Activated CD8-positive, alpha-beta T cell treated with anti-CD3 and anti-CD28 coated beads for 36 hours (primary cell): Measurements from ENCODE around the gene USP22. TPM values are rescaled to one million over a fixed set of nuclear protein-coding genes. Genes with fewer than 3 reads are reported as not detected.
A peak's percentile ranks its signal among the peaks of the same experiment; 100 is the strongest.

Experiments
- ATAC-seq: fragments of 200-7000 bp; cut with Tn5 transposase; one replicate; pipeline ENCODE4 v1.10.0; 2021; ENCODE audit warnings: mild to moderate bottlenecking, moderate library complexity
- CTCF ChIA-PET: fragments of 350-600 bp; sonication (Branson Sonifier 250); formaldehyde crosslinking; loops from one replicate; lab custom pipeline; 2021; ENCODE audit warnings: antibody characterized with exemption; lab: Charles Lee
- POLR2A ChIA-PET: fragments of 350-600 bp; sonication (Branson Sonifier 250); formaldehyde crosslinking; loops from one replicate; lab custom pipeline; 2021; ENCODE audit warnings: antibody characterized with exemption; lab: Charles Lee
- DNase-seq: peaks from one replicate; pipeline ENCODE4 v3.0.0-alpha.2; 2020
- H3K27ac Mint-ChIP-seq: one replicate; pipeline ENCODE4 v1.8.0; 2021; ENCODE audit warnings: mild to moderate bottlenecking, mixed read lengths
- H3K27me3 Mint-ChIP-seq: one replicate; pipeline ENCODE4 v1.8.0; 2021; ENCODE audit warnings: mixed read lengths
- H3K36me3 Mint-ChIP-seq: one replicate; pipeline ENCODE4 v1.8.0; 2021; ENCODE audit warnings: low read depth, mixed read lengths
- H3K4me1 Mint-ChIP-seq: one replicate; pipeline ENCODE4 v1.8.0; 2021; ENCODE audit warnings: low read depth, mixed read lengths
- H3K4me3 Mint-ChIP-seq: one replicate; pipeline ENCODE4 v1.8.0; 2021; ENCODE audit warnings: mild to moderate bottlenecking, moderate library complexity, mixed read lengths
- H3K9me3 Mint-ChIP-seq: one replicate; pipeline ENCODE4 v1.8.0; 2021; ENCODE audit warnings: mixed read lengths
- CTCF ChIP-seq: fragments of 200-600 bp; IDR thresholded peaks from one replicate; pipeline ENCODE4 v1.8.0; 2022; ENCODE audit warnings: antibody characterized with exemption, mild to moderate bottlenecking
- intact Hi-C: fragments of 100-400 bp; cut with micrococcal nuclease; formaldehyde crosslinking; loops from one replicate; pipeline ENCODE4 v1.10.0; 2022
- total RNA-seq, 2 experiments: library from RNA; stranded (reverse); gene quantifications; one replicate each; pipeline ENCODE4 v1.2.3, GENCODE V29; 2021

Gene USP22
- total RNA-seq, 2 experiments from 2014 or later, result 149 to 153 TPM

GRCh38 chr17:21035406-21035805 is 7.4 kb downstream of the USP22 start:
- DNase-seq, result no peak
- intact Hi-C loops, result no loop called here
- no peaks in the 10 kb centered on the region for H3K9me3 Mint-ChIP-seq
- POLR2A ChIA-PET, result interaction anchor here (0.6 to 3.2 kb wide), 3 partner anchors 8 to 250 kb away, joined by 3 to 27 read pairs (median 3); partner anchors contain the start of gene USP22
- H3K27me3 Mint-ChIP-seq, result no peaks in the 10 kb centered on the region
- ATAC-seq, result no peak
- H3K36me3 Mint-ChIP-seq, result peaks cover 53% of the 10 kb centered on the region
- peak overlapping the region; percentile 55 for H3K4me3 Mint-ChIP-seq
- TF ChIP-seq CTCF, result no peak
- peaks cover 77% of the 10 kb centered on the region for H3K4me1 Mint-ChIP-seq
- H3K27ac Mint-ChIP-seq, result peak overlapping the region; percentile 93
- CTCF ChIA-PET, result interaction anchor here (0.9 to 1.9 kb wide), 3 partner anchors 8 to 64 kb away, joined by 4 to 18 read pairs (median 6); partner anchors contain the start of gene USP22

- Mint-ChIP-seq H3K9me3 (no peaks in the 10 kb centered on the region), H3K27ac (peak overlapping the region; percentile 93), H3K27me3 (no peaks in the 10 kb centered on the region), H3K36me3 (peaks cover 49% of the 10 kb centered on the region), H3K4me1 (peaks cover 78% of the 10 kb centered on the region), H3K4me3 (peak overlapping the region; percentile 55)
- ChIA-PET CTCF (interaction anchor here (0.9 to 1.8 kb wide), 2 partner anchors 9 to 65 kb away, joined by 4 to 18 read pairs; partner anchors contain the start of gene USP22), POLR2A (interaction anchor here (0.8 to 3.2 kb wide), 4 partner anchors 9 to 185 kb away, joined by 3 to 27 read pairs (median 3); partner anchors contain the start of gene USP22)
- ATAC-seq, result peak; percentile 64
- no peak for TF ChIP-seq CTCF
- peak; percentile 75 for DNase-seq
- intact Hi-C loops, result no loop called here
Measured at GRCh38 chr17:21034340-21035235, 8.2 kb downstream of the USP22 start.

- ChIA-PET POLR2A (interaction anchor here (0.6 to 3.2 kb wide), 3 partner anchors 10 to 76 kb away, joined by 3 to 27 read pairs (median 3); partner anchors contain the start of gene USP22), CTCF (no interaction called here)
- ATAC-seq (peak; percentile 50), DNase-seq (peak; percentile 21)
- H3K9me3 Mint-ChIP-seq, result no peaks in the 10 kb centered on the region
- intact Hi-C loops, result no loop called here
- H3K36me3 Mint-ChIP-seq, result peaks cover 50% of the 10 kb centered on the region
- H3K4me3 Mint-ChIP-seq, result peak overlapping the region; percentile 55
- no peak for TF ChIP-seq CTCF
- no peaks in the 10 kb centered on the region for H3K27me3 Mint-ChIP-seq
- peak overlapping the region; percentile 93 for H3K27ac Mint-ChIP-seq
- peaks cover 86% of the 10 kb centered on the region for H3K4me1 Mint-ChIP-seq
Measured at GRCh38 chr17:21033350-21033749, 9.5 kb downstream of the USP22 start.

GRCh38 chr17:21031756-21032396 is 10.9 kb downstream of the USP22 start:
- Mint-ChIP-seq H3K9me3 (no peaks in the 10 kb centered on the region), H3K27me3 (no peaks in the 10 kb centered on the region), H3K4me3 (no peak overlapping the region), H3K36me3 (peaks cover 46% of the 10 kb centered on the region), H3K4me1 (peaks cover 81% of the 10 kb centered on the region), H3K27ac (peak overlapping the region; percentile 58)
- DNase-seq (no peak), ATAC-seq (no peak)
- intact Hi-C loops, result no loop called here
- no peak for TF ChIP-seq CTCF
- ChIA-PET CTCF (interaction anchor here (2.1 kb wide), 1 partner anchor 12 kb away, joined by 10 read pairs; the partner anchor contains the start of gene USP22), POLR2A (interaction anchor here (0.8 kb wide), 1 partner anchor 138 kb away, joined by 3 read pairs; no protein-coding TSS in a partner anchor)
